ENCODE results near the gene CYB5A. TPM values are rescaled to one million over a fixed set of nuclear protein-coding genes. Genes with fewer than 3 reads are reported as not detected.

CYB5A gene
- total and polyA plus RNA-seq, 12 donors: 40.4 to 121 (median 76.3) TPM

DNA sequence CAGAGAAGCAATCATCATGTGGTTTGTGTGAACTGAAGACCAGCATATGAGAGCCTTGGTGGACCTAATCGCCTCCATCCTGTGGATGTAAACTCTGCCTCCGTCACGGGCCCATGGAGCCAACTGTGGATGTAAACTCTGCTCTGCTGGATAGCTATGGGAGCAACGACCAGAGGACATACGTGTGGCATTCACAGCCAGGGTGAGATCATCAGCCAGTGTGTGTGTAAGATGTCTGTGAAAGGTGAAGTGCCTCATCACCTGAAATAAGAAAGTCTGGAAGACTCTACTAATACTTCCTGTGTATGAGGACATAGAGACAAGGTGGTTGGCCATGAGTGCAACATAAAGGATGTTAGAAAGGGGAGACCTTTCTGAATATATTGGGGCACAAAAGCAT lies 63.5 kb downstream of the CYB5A start:
- Histone ChIP-seq H3K27me3 (no peaks in the 10 kb centered on the region), H3K27ac (no peak overlapping the region), H3K36me3 (no peaks in the 10 kb centered on the region), H3K9me3 (no peaks in the 10 kb centered on the region), H3K4me1 (no peaks in the 10 kb centered on the region), H3K4me3 (no peak overlapping the region)
- ATAC-seq (no peak), DNase-seq (no peak)
- 82 to 85% methylated on average over 5 of the region's 5 CpGs for WGBS, 2 donors
- intact Hi-C loops (cut with DNase I): no loop called here
- TF ChIP-seq, protein P1, sequence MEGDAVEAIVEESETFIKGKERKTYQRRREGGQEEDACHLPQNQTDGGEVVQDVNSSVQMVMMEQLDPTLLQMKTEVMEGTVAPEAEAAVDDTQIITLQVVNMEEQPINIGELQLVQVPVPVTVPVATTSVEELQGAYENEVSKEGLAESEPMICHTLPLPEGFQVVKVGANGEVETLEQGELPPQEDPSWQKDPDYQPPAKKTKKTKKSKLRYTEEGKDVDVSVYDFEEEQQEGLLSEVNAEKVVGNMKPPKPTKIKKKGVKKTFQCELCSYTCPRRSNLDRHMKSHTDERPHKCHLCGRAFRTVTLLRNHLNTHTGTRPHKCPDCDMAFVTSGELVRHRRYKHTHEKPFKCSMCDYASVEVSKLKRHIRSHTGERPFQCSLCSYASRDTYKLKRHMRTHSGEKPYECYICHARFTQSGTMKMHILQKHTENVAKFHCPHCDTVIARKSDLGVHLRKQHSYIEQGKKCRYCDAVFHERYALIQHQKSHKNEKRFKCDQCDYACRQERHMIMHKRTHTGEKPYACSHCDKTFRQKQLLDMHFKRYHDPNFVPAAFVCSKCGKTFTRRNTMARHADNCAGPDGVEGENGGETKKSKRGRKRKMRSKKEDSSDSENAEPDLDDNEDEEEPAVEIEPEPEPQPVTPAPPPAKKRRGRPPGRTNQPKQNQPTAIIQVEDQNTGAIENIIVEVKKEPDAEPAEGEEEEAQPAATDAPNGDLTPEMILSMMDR (IDR thresholded peaks at IDR 0.05): no peak

DNA sequence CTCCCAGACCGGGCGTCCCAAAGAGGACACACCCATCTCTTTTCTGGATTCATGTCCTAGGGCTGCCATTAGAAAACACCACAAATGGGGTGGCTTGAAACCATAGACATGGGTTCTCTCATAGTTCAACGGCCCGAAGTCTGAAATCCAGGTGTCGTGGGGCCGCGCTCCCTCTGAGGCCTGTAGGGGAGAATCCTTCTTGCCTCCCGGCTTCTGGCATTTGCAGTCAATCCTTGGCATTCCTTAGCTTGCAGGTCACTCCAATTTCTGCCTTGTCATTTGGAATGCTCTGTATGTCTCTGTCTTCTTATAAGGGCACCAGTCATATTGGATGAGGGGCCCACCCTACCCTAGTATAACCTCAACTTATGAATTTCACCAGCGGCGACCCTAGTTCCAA lies 65.1 kb downstream of the CYB5A start:
- Histone ChIP-seq H3K27me3 (no peaks in the 10 kb centered on the region), H3K4me1 (no peaks in the 10 kb centered on the region), H3K27ac (no peak overlapping the region), H3K9me3 (no peaks in the 10 kb centered on the region), H3K4me3 (no peak overlapping the region), H3K36me3 (no peaks in the 10 kb centered on the region)
- ATAC-seq: no peak
- DNase-seq: no peak
- intact Hi-C loops (cut with DNase I): no loop called here
- TF ChIP-seq, protein P1 (IDR thresholded peaks at IDR 0.05): no peak
- WGBS, 2 donors: 89 to 94% methylated on average over 10 of the region's 10 CpGs

DNA sequence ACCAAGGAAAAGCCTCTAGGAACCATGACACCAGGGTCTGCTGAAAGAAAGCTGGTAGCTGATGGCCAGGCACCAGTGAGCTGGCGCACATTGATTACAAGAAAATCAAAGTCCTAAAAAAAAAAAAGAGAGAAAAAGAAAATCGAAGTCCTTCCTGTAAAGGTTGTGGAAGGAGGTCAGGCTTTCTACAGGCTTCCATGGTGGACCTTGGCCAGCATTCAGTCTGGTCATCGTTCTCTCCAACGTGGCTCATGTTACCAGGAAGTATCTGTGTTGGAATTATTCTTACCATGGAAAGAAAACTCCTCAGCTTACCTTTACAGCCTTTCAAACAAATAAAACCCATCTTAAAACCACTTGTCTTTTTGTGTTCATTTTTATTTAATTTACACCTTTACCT lies 65.6 kb downstream of the CYB5A start:
- intact Hi-C loops (cut with DNase I): no loop called here
- H3K27ac ChIP-seq: no peak overlapping the region

DNA sequence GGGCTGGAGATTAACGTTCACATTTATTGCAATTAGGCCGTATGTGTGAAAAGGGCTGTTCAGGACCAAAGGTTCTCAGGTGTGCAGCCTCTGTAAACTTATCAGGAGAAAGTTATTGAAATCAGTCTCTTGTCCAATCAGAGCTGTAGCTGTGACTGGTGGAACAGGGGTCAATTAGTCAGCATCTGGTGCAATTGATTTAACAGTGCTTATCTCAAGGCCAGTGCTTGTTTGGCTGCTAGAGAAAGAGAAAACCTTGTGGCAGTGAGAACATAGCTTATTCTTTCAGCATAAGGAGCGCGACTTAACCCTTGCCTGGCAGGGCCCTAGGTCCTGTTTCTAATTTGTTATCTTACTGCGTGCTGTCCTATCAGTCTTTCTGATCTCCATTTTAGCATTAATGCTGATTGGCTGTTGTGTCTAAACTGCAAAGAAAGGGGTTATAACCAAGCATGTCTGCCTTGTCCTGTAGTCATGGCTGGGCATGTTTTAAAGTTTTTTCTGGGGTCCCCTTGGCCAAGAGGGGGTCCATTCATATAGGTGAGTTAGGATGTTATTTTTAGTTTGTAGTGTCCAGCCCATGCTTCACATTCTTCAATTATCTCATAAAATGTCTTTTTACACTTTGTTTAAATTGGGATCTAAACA lies 66.4 kb downstream of the CYB5A start:
- Histone ChIP-seq H3K27ac (no peak overlapping the region), H3K9me3 (no peaks in the 10 kb centered on the region), H3K27me3 (no peaks in the 10 kb centered on the region), H3K36me3 (no peaks in the 10 kb centered on the region), H3K4me1 (no peaks in the 10 kb centered on the region), H3K4me3 (no peak overlapping the region)
- DNase-seq (no peak), ATAC-seq (no peak)
- TF ChIP-seq, protein P1 (IDR thresholded peaks at IDR 0.05): no peak
- intact Hi-C loops (cut with DNase I): no loop called here
- WGBS, 2 donors: 59 to 61% methylated on average over 5 of the region's 5 CpGs

More for the DNA sequence above, 65.6 kb downstream of the CYB5A start:
- ATAC-seq (no peak), DNase-seq (no peak)
- TF ChIP-seq, protein P1 (IDR thresholded peaks at IDR 0.05): no peak
- no peak overlapping the region for H3K4me3 ChIP-seq
- H3K4me1 ChIP-seq: no peaks in the 10 kb centered on the region
- 72 to 77% methylated on average over 4 of the region's 4 CpGs for WGBS, 2 donors
- H3K36me3 ChIP-seq: no peaks in the 10 kb centered on the region
- no peaks in the 10 kb centered on the region for H3K9me3 ChIP-seq
- H3K27me3 ChIP-seq: no peaks in the 10 kb centered on the region

Measured in heart right ventricle (tissue), 16 donors.